Activated CD4-positive, alpha-beta T cell treated with anti-CD3 and anti-CD28 coated beads, Interleukin-2, amount 50 U/mL, for 16 hours (primary cell): ENCODE results near the gene SIGLEC1.
A peak's percentile ranks its signal among the peaks of the same experiment; 100 is the strongest.

Experiments used
- DNase-seq: peaks from one replicate; pipeline ENCODE4 v3.0.0-alpha.2; 2020

Gene SIGLEC1

GRCh38 chr20:3724356-3724755, 12.0 kb upstream of the SIGLEC1 start:
- DNase-seq = no peak

GRCh38 chr20:3723284-3723683, 10.9 kb upstream of the SIGLEC1 start:
- no peak for DNase-seq

DNA sequence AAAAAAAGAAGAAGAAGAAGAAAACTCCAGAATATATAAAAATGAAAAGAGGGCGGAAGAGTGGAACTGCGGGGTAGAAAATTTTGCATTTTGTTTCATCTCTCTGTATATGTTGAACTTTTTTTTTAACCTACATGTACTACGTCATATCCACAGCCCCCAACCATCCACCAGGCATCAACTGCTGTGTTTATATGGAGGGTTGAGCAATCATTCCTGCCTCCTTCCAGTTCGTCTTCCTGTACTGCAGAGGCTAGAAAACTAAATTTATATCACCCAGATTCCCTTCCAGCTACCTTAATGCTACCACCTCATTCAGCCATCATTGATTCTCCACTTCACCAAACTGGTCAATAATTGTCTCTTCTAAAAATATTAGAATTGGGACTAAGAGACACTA, 9.5 kb upstream of the SIGLEC1 start:
- DNase-seq = no peak

GRCh38 chr20:3720626-3721025, 8.2 kb upstream of the SIGLEC1 start:
- no peak for DNase-seq

DNA sequence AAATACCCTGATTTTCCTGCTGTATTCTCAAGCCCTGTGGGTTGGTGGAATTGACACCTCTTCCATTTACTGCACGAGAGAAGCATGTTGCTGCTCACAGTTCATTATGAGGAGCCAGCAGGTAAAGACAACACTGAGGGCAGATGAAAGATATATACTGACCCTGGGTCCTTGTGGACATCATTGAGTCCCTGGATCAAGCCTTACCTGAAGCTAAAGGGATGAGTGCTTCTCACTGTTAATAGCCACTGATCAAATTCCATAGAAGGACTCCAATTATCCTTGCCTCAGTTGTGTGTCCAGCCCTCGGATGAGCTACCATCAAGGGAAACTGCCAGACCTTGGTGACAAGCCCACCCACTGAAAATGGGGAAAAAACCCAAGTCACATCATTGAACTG, 7.7 kb upstream of the SIGLEC1 start:
- DNase-seq = no peak

GRCh38 chr20:3719046-3719445, 6.6 kb upstream of the SIGLEC1 start:
- no peak for DNase-seq

DNA sequence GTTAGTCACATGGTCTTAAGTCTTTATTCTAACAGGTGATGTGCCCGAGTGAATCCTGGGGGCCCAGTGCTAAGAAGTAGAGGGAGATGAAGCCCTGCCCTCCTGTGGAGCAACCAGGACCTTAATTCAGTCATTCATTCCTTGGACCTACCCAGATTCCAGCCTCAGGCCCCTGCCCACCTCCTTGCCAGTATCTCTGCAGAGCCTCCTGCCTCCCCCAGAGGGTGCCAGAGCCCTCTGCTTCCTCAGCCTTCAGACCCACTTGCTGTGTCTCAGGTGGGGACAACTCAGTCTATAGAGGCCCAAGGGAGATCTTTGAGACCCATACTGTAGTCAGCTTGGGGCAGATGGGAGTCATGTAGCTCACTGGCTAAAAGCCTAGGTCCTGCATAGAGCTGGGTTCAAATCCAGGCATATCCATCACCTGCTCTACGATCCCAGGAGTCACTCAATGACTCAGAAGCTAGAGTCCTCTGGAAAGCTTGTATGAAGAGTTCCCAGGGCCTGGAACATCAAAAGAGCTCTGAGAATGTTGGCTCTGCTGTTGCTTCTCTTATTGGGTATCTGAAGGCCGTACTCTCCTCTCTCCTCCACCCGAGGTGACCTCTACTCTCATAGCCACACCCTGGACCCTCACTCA, 3.9 kb upstream of the SIGLEC1 start:
- DNase-seq = peak; percentile 20

DNA sequence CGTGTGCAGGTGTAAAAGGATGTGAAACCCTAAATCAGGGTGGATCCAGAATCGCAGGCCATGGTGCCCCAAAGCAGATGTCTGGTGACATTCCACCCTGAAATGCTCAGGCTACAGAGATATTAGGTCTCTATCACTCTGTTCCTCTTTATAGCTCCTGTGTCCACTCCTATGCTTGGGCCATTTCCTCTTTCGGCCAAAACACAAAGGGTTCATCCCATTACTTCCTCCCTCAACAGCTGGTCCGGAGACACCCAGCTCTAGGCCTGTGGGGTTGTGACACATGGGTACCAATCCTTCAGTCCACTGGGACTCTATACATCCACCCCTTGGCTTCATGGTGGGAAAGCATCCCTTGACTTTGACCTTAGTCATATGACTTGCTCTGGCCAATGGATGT, 1.7 kb upstream of the SIGLEC1 start:
- DNase-seq = no peak

- no peak for DNase-seq
Observed at GRCh38 chr20:3711484-3711941, 887 bp downstream of the SIGLEC1 start.

- DNase-seq = peak; percentile 72
Observed at GRCh38 chr20:3710703-3711483, 1.5 kb downstream of the SIGLEC1 start.

- no peak for DNase-seq
Observed at GRCh38 chr20:3710011-3710466, 2.4 kb downstream of the SIGLEC1 start.

DNA sequence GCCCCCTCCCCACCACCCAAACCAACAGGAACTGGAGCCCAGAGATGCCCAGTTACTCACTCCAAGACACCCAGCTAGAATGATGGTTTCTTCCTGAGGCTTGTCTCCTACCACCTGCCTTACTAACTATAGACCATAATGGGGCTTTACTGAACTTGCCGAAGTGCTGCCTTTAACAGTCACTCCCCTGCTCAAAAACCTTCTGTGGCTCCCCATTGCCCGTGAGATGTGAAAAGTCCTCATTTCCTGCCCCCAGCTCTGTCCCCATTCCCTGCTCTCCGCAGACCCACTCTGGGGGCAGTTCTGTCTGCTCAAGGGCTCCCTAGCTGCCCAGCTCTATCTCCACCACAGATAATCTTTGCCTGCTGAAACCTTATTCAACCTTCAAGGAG, 4.9 kb downstream of the SIGLEC1 start:
- no peak for DNase-seq

- no peak for DNase-seq
Observed at GRCh38 chr20:3706774-3707507, 5.5 kb downstream of the SIGLEC1 start.

- DNase-seq = no peak
Observed at GRCh38 chr20:3705970-3706739, 6.2 kb downstream of the SIGLEC1 start.

DNA sequence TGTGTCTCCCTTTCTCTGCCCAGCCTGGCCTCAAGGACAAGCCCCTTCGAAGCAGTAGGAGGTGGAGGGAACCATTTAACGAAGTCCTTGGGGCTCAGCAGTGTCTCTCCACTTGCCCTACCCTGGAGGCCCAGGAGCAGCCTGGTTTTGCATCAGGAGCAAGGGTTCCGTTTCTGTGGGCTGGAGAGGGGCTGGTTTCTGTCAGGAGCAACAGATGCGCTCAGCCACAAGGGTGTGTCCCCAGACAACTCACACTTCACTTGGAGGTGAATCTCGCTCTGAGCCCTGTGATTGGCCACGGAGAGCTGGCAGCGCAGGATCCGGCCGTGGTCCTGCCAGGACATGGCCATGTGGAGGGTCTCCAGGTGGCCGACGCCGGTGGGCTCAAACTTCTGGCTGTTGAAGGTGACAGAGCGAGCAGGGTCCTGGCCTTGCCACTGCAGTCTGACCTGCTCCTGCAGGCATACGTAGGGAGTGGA, 6.9 kb downstream of the SIGLEC1 start:
- no peak for DNase-seq

DNA sequence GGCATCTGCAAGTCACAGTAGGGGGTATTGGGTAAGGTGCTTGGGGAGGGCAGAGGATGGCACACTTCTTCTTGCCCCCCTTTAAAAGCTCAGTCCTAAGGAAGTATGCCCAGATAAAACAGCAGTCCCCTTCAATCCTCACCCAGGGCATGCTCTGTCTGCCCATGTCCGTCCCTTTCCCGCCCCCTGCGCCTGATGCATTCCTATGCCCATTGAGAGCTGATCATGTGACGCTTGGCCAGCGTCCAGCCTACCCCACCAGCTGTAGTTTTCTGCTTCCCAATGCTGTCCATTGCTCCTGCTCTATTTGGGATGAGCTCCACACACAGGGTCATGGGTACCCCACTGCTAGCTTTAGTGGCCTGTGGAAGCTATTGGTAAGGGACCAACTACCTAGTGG, 8.3 kb downstream of the SIGLEC1 start:
- no peak for DNase-seq

DNA sequence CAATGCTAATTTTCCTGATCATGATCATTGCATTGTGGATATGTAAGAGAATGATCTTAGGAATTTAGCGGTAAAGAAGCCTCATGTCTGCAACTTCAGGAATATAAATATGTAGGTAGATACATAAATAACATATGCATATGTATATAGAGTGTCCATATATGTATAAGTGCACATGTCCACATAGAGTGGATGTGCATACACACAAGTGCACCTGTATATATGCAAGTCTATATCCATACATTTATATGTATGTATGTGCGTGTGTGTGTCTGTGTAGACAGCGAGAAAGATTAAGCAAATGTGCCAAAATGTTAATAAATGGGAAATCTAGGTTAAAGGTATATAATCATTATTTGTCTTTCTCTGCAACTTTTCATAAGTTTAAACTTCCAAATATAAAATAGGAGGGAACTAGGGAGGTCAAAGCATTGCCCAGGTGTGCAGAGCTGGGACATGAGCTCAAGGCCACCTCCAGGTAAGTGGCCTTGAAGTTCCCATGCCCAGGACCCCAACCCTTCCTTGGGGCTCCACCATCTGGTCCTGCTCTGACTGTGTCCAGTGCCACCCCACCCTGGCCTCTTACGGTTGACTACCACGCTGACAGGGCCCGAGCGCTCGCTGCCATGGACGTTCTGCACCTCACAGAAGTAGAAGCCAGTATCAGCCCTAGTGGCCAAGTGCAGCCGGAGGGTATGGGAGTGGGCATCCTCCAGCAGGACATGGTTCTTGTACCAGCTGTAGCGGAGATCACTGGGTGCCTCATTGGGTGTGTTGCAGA, 9.6 kb downstream of the SIGLEC1 start:
- DNase-seq = no peak

DNA sequence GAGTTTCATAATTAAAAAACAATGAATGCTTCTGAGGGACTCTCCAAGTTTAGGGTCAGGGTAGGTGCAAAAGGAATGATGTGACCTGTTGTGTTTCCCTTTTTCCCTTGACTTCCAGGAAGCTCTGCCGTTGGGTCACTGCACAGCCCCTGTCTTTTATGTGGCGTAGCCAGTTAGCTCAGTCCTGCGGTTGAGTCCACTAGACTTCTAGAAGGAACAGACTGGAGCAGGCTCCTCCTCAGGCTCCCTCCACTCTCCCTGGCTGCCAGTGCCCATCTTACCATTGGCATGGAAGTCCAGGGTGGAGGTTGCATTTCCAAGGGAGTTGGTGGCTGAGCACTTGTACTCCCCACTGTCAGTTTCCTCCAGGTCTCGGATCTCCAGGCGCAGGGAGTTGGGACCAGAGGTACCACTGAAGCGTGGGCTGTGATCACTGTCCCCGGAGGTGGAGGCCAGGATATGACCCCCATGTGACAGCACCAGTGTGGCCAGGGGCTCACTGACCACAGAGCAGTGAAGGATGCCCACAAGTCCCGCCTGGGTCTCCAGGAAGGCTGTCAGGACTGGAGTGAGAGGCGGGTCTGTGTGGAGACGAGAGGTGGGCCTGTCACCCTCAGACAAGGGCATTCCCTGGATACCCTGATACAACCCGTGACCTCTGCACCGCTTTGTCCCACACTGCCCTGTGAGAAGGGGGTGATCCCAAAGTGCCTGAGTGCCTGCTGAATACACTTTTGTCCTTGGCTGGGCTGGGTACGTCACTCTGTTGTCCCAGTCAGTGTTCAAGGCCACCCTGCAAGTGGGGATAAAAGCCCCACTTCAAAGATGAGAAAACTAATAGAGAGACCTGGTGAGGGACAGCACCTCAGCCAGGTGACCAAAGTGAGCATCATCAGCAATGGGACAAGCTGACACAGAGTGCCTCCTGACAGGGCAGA, 11.1 kb downstream of the SIGLEC1 start:
- no peak for DNase-seq

- DNase-seq = no peak
Observed at GRCh38 chr20:3699037-3699436, 13.4 kb downstream of the SIGLEC1 start.

GRCh38 chr20:3698591-3699001, 13.8 kb downstream of the SIGLEC1 start:
- no peak for DNase-seq
